HepG2 (cell line): Measurements from ENCODE around the gene ONECUT1. TPM values are rescaled to one million over a fixed set of nuclear protein-coding genes. Genes with fewer than 3 reads are reported as not detected.
A peak's percentile ranks its signal among the peaks of the same experiment; 100 is the strongest.

Experiments
- BCL6 ChIP-seq: IDR thresholded peaks from 2 replicates; pipeline ENCODE4 v1.6.1; 2016; ENCODE audit warnings: missing genetic modification reagents, missing compliant biosample characterization
- CENPBD1 ChIP-seq: sonication (generic); formaldehyde crosslinking; IDR thresholded peaks from 2 replicates; pipeline ENCODE4 v1.8.0; 2022; ENCODE audit warnings: missing genetic modification reagents, low read depth, mild to moderate bottlenecking, borderline replicate concordance
- DNMT1 ChIP-seq: sonication (generic); formaldehyde crosslinking; IDR thresholded peaks from 2 replicates; pipeline ENCODE4 v1.5.1; 2020; ENCODE audit warnings: mild to moderate bottlenecking, missing genetic modification reagents
- DR1 ChIP-seq: sonication (generic); formaldehyde crosslinking; IDR thresholded peaks from 2 replicates; pipeline ENCODE4 v1.8.0; 2021; ENCODE audit warnings: mild to moderate bottlenecking, missing genetic modification reagents, inconsistent platforms
- EED ChIP-seq: sonication (generic); formaldehyde crosslinking; IDR thresholded peaks from 2 replicates; pipeline ENCODE4 v1.5.0; 2020; ENCODE audit warnings: mild to moderate bottlenecking, missing genetic modification reagents
- GABPB1 ChIP-seq: IDR thresholded peaks from 2 replicates; pipeline ENCODE4 v1.6.1; 2016; ENCODE audit warnings: mild to moderate bottlenecking, missing genetic modification reagents, moderate library complexity, missing compliant biosample characterization
- GATAD1 ChIP-seq: IDR thresholded peaks from 2 replicates; pipeline ENCODE4 v1.6.1; 2016; ENCODE audit warnings: missing genetic modification reagents, missing compliant biosample characterization
- HMGA1 ChIP-seq: sonication (generic); formaldehyde crosslinking; conservative IDR thresholded peaks from 2 replicates; pipeline ENCODE4 v1.4.0; 2020; ENCODE audit warnings: missing genetic modification reagents
- KDM1A ChIP-seq: IDR thresholded peaks from 2 replicates; pipeline ENCODE4 v1.6.1; 2016; ENCODE audit warnings: missing compliant biosample characterization
- LCORL ChIP-seq, 2 experiments: fragments of 450-650 bp in 1 of 2; sonication (generic) in 1 of 2; formaldehyde crosslinking in 1 of 2; IDR thresholded peaks; 2 replicates each; pipeline versions ENCODE4 v1.5.0 to v1.6.1; 2017 to 2020; ENCODE audit warnings: antibody characterized with exemption in 1 of 2, missing genetic modification reagents in 1 of 2
- MAF1 ChIP-seq: sonication (generic); formaldehyde crosslinking; IDR thresholded peaks from 2 replicates; pipeline ENCODE4 v1.5.0; 2020; ENCODE audit warnings: missing genetic modification reagents, borderline replicate concordance
- MEF2D ChIP-seq: sonication (generic); formaldehyde crosslinking; IDR thresholded peaks from 2 replicates; pipeline ENCODE4 v1.5.1; 2020; ENCODE audit warnings: mild to moderate bottlenecking, missing genetic modification reagents
- RAD51 ChIP-seq: fragments of 450-650 bp; IDR thresholded peaks from 2 replicates; pipeline ENCODE4 v1.6.1; 2016; ENCODE audit warnings: borderline replicate concordance
- SALL1 ChIP-seq: sonication (generic); formaldehyde crosslinking; IDR thresholded peaks from 2 replicates; pipeline ENCODE4 v1.8.0; 2022; ENCODE audit warnings: mild to moderate bottlenecking, missing genetic modification reagents
- SMARCC2 ChIP-seq: fragments of 450-650 bp; IDR thresholded peaks from 2 replicates; pipeline ENCODE4 v1.6.1; 2017; ENCODE audit warnings: antibody characterized with exemption, mild to moderate bottlenecking
- TEAD2 ChIP-seq: sonication (generic); formaldehyde crosslinking; IDR thresholded peaks from 2 replicates; pipeline ENCODE4 v1.9.0; 2021; ENCODE audit warnings: missing genetic modification reagents
- ZFP36 ChIP-seq: fragments of 150-350 bp; IDR thresholded peaks from 2 replicates; pipeline ENCODE4 v1.6.1; 2018; ENCODE audit warnings: borderline replicate concordance, low read length, low read depth; ENCODE audit not compliant: partially characterized antibody
- ZGPAT ChIP-seq: IDR thresholded peaks from 2 replicates; pipeline ENCODE4 v1.6.1; 2016; ENCODE audit warnings: mild to moderate bottlenecking
- ZNF230 ChIP-seq: sonication (generic); formaldehyde crosslinking; IDR thresholded peaks from 2 replicates; pipeline ENCODE4 v1.4.0; 2020; ENCODE audit warnings: mild to moderate bottlenecking, missing genetic modification reagents
- ZNF232 ChIP-seq: sonication (generic); formaldehyde crosslinking; IDR thresholded peaks from 2 replicates; pipeline ENCODE4 v1.4.0; 2020; ENCODE audit warnings: missing genetic modification reagents, borderline replicate concordance
- ZNF274 ChIP-seq: sonication (generic); formaldehyde crosslinking; IDR thresholded peaks from 2 replicates; pipeline ENCODE4 v1.5.1; 2020; ENCODE audit warnings: mild to moderate bottlenecking, missing genetic modification reagents
- ZNF329 ChIP-seq: sonication (generic); formaldehyde crosslinking; IDR thresholded peaks from 2 replicates; pipeline ENCODE4 v1.9.0; 2021; ENCODE audit warnings: low read depth, mild to moderate bottlenecking, missing genetic modification reagents
- ZNF33A ChIP-seq: sonication (generic); formaldehyde crosslinking; IDR thresholded peaks from 2 replicates; pipeline ENCODE4 v1.5.1; 2020; ENCODE audit warnings: missing genetic modification reagents, mild to moderate bottlenecking, moderate library complexity, borderline replicate concordance
- ZNF430 ChIP-seq: sonication (generic); formaldehyde crosslinking; IDR thresholded peaks from 2 replicates; pipeline ENCODE4 v1.9.0; 2021; ENCODE audit warnings: mild to moderate bottlenecking, missing genetic modification reagents
- ZNF563 ChIP-seq: sonication (generic); formaldehyde crosslinking; IDR thresholded peaks from 2 replicates; pipeline ENCODE4 v1.8.0; 2022; ENCODE audit warnings: mild to moderate bottlenecking, moderate library complexity, missing genetic modification reagents
- ZNF672 ChIP-seq: sonication (generic); formaldehyde crosslinking; IDR thresholded peaks from 2 replicates; pipeline ENCODE4 v1.8.1; 2022; ENCODE audit warnings: missing genetic modification reagents
- ZNF746 ChIP-seq: sonication (generic); formaldehyde crosslinking; IDR thresholded peaks from 2 replicates; pipeline ENCODE4 v1.8.0; 2022; ENCODE audit warnings: mild to moderate bottlenecking, missing genetic modification reagents
- ZNF770 ChIP-seq: sonication (generic); formaldehyde crosslinking; IDR thresholded peaks from 2 replicates; pipeline ENCODE4 v1.5.0; 2020; ENCODE audit warnings: mild to moderate bottlenecking, missing genetic modification reagents
- ZNF879 ChIP-seq: sonication (generic); formaldehyde crosslinking; IDR thresholded peaks from 2 replicates; pipeline ENCODE4 v1.8.1; 2023; ENCODE audit warnings: missing genetic modification reagents
- ZSCAN20 ChIP-seq: sonication (generic); formaldehyde crosslinking; IDR thresholded peaks from 2 replicates; pipeline ENCODE4 v1.4.0; 2020; ENCODE audit warnings: missing genetic modification reagents, mild to moderate bottlenecking, borderline replicate concordance
- polyA plus RNA-seq, 8 experiments: library from polyadenylated mRNA; depleted of rRNA in 3 of 8; stranded (reverse) in 7 of 8; unstranded in 1 of 8; fragments of >200 nt; fragmentation: Illumina TruSeq in 4 of 8; extraction: Trizol in 4 of 8; gene quantifications; 2 replicates each; pipeline versions ENCODE4 v1.2.1 to v1.2.3, GENCODE V29; 2011 to 2016; ENCODE audit warnings: low read depth in 4 of 8, missing spikeins in 1 of 8, mixed read lengths in 1 of 8; ENCODE audit not compliant: insufficient read depth in 1 of 8
- total RNA-seq, 5 experiments: library from RNA; depleted of rRNA; stranded (reverse); fragments of >200 nt; fragmentation: Illumina TruSeq; extraction: Trizol; gene quantifications; 2 replicates each; pipeline ENCODE4 v1.2.3, GENCODE V29; 2016; ENCODE audit warnings: low read depth in 1 of 5

ONECUT1 gene
- total and polyA plus RNA-seq, 2 of the 13 experiments (the other 11 are each of a cell fraction or from before 2014, with no cell fraction given): 3.5 to 9.1 TPM

GRCh38 chr15:52789601-52790168, 451 bp downstream of the ONECUT1 start (continued):
- TF ChIP-seq ZFP36: no peak
- no peak; the same call in 1 of the 2 replicates for TF ChIP-seq ZNF746
- TF ChIP-seq ZNF672 (CRISPR knock-in tag): no peak
- no peak for TF ChIP-seq ZNF232
- no peak; the same call in 1 of the 2 replicates for TF ChIP-seq ZNF230
- no peak for TF ChIP-seq MEF2D (CRISPR knock-in tag)
- TF ChIP-seq KDM1A (CRISPR knock-in tag): no peak
- no peak for TF ChIP-seq BCL6 (CRISPR knock-in tag)
- TF ChIP-seq GATAD1 (CRISPR knock-in tag): no peak
- TF ChIP-seq SALL1: no peak
- no peak for TF ChIP-seq MAF1
- TF ChIP-seq ZNF879 (CRISPR knock-in tag): peak; percentile 56; the same call in 1 of the 2 replicates
- TF ChIP-seq GABPB1: no peak
- TF ChIP-seq ZSCAN20 (CRISPR knock-in tag): no peak
- TF ChIP-seq ZNF274 (CRISPR knock-in tag): 0 out of 2 replicates have a peak, but pooled peaks have one; percentile 16
- TF ChIP-seq ZNF563 (CRISPR knock-in tag): peak; percentile 68; the same call in 1 of the 2 replicates
- no peak for TF ChIP-seq EED (CRISPR knock-in tag)
- TF ChIP-seq DNMT1 (CRISPR knock-in tag): peak; percentile 53; the same call in 1 of the 2 replicates
- TF ChIP-seq TEAD2 (CRISPR knock-in tag): 0 out of 2 replicates have a peak, but pooled peaks have one; percentile 1
- no peak for TF ChIP-seq ZGPAT (CRISPR knock-in tag)
- no peak for TF ChIP-seq DR1 (CRISPR knock-in tag)
- TF ChIP-seq ZNF770 (CRISPR knock-in tag): no peak
- no peak for TF ChIP-seq LCORL (IDR thresholded peaks at IDR 0.05)
- no peak for TF ChIP-seq LCORL (CRISPR knock-in tag; IDR thresholded peaks at IDR 0.05)
- TF ChIP-seq ZNF430 (CRISPR knock-in tag): no peak
- TF ChIP-seq ZNF33A (CRISPR knock-in tag): no peak
- no peak for TF ChIP-seq CENPBD1 (CRISPR knock-in tag)
- no peak for TF ChIP-seq HMGA1 (CRISPR knock-in tag)
- no peak for TF ChIP-seq SMARCC2
- no peak for TF ChIP-seq RAD51
- peak; percentile 49; the same call in 1 of the 2 replicates for TF ChIP-seq ZNF329 (CRISPR knock-in tag)
